ENCODE results near the gene TTC3.

- TF ChIP-seq, protein P1, sequence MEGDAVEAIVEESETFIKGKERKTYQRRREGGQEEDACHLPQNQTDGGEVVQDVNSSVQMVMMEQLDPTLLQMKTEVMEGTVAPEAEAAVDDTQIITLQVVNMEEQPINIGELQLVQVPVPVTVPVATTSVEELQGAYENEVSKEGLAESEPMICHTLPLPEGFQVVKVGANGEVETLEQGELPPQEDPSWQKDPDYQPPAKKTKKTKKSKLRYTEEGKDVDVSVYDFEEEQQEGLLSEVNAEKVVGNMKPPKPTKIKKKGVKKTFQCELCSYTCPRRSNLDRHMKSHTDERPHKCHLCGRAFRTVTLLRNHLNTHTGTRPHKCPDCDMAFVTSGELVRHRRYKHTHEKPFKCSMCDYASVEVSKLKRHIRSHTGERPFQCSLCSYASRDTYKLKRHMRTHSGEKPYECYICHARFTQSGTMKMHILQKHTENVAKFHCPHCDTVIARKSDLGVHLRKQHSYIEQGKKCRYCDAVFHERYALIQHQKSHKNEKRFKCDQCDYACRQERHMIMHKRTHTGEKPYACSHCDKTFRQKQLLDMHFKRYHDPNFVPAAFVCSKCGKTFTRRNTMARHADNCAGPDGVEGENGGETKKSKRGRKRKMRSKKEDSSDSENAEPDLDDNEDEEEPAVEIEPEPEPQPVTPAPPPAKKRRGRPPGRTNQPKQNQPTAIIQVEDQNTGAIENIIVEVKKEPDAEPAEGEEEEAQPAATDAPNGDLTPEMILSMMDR (IDR thresholded peaks at IDR 0.05) = no peak
- TF ChIP-seq POLR2A (IDR thresholded peaks at IDR 0.05) = no peak
These were observed 72.6 kb downstream of the TTC3 start for GRCh38 chr21:37145635-37146111.

Data from right lobe of liver (tissue), 4 donors.